Measurements from ENCODE around the gene AARS2.

Gene AARS2

GRCh38 chr6:44342489-44342888, 29.3 kb upstream of the AARS2 start, which contains the start of gene SPATS1:
Gene SPATS1, plus strand, starts transcription at chr6:44342650. Its CDS starts 446 bp downstream, at chr6:44343096.
- Histone ChIP-seq H3K27me3 (ENCODE audit: control insufficient read depth in 2 of 2, insufficient read depth in 2 of 2, low read length in 2 of 2) (peaks cover 16 to 33% of the 10 kb centered on the region in 2 donors), H3K4me1 (ENCODE audit: control insufficient read depth in 2 of 2, insufficient read depth in 2 of 2, low read length in 2 of 2) (no peaks in the 10 kb centered on the region), H3K4me3 (ENCODE audit: low read length in 2 of 2) (no peak within 1 kb of the TSS), H3K9me3 (ENCODE audit: control insufficient read depth in 2 of 2, low read length in 2 of 2) (no peaks in the 10 kb centered on the region), H3K36me3 (ENCODE audit: control insufficient read depth in 2 of 2, insufficient read depth in 2 of 2, low read length in 2 of 2) (no peaks in the 10 kb centered on the region), H3K27ac (ENCODE audit: low read depth in 2 of 2, low read length in 2 of 2) (no peak within 1 kb of the TSS), H3K9ac (ENCODE audit: low read depth in 1 of 2, low read length in 2 of 2) (no peak within 1 kb of the TSS)

GRCh38 chr6:44342052-44342451, 28.9 kb upstream of the AARS2 start:
- peaks cover 16 to 34% of the 10 kb centered on the region in 2 donors for H3K27me3 ChIP-seq (ENCODE audit: control insufficient read depth in 2 of 2, insufficient read depth in 2 of 2, low read length in 2 of 2)
- no peaks in the 10 kb centered on the region for H3K4me1 ChIP-seq (ENCODE audit: control insufficient read depth in 2 of 2, insufficient read depth in 2 of 2, low read length in 2 of 2)
- no peak overlapping the region for H3K27ac ChIP-seq (ENCODE audit: low read depth in 2 of 2, low read length in 2 of 2)
- no peak overlapping the region for H3K9ac ChIP-seq (ENCODE audit: low read depth in 1 of 2, low read length in 2 of 2)
- H3K36me3 ChIP-seq (ENCODE audit: control insufficient read depth in 2 of 2, insufficient read depth in 2 of 2, low read length in 2 of 2) = no peaks in the 10 kb centered on the region
- no peak overlapping the region for H3K4me3 ChIP-seq (ENCODE audit: low read length in 2 of 2)
- H3K9me3 ChIP-seq (ENCODE audit: control insufficient read depth in 2 of 2, low read length in 2 of 2) = no peaks in the 10 kb centered on the region

DNA sequence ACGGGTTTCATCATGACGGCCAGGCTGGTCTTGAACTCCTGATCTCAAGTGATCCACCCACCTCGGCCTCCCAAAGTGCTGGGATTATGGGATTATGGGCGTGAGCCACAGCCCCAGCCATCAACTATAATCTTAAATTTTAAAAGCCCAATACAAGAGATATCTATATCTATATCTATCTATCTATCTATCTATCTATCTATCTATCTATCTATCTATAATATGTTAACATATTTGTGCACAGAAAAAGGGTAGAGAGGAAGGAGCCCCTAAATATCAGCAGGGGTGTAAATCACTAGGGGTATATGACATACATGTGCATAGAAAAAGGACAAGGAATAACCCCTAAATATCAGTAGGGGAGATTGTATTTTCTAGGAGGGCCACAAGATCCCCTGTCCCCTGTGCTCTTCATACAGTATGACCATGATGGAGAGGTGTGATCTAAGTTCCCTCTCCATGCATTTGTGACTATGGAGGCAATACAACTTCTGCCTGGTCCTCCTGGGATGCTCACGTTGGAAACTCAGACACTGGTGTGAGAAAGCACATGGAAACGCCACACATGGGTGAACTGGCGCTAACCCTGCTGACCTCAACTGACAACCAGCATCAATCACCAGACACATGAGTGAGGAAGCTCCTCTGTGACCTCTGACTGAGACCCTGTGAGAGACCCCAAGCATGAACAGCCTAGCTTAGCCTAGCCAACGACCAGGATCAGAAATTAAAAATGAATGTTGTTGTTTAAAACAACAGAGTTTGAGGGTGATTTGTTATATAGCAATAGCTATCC, 28.1 kb upstream of the AARS2 start:
- Histone ChIP-seq H3K4me1 (ENCODE audit: control insufficient read depth in 2 of 2, insufficient read depth in 2 of 2, low read length in 2 of 2) (no peaks in the 10 kb centered on the region), H3K27ac (ENCODE audit: low read depth in 2 of 2, low read length in 2 of 2) (no peak overlapping the region), H3K36me3 (ENCODE audit: control insufficient read depth in 2 of 2, insufficient read depth in 2 of 2, low read length in 2 of 2) (no peaks in the 10 kb centered on the region), H3K27me3 (ENCODE audit: control insufficient read depth in 2 of 2, insufficient read depth in 2 of 2, low read length in 2 of 2) (peaks cover 16 to 34% of the 10 kb centered on the region in 2 donors), H3K9me3 (ENCODE audit: control insufficient read depth in 2 of 2, low read length in 2 of 2) (no peaks in the 10 kb centered on the region), H3K4me3 (ENCODE audit: low read length in 2 of 2) (no peak overlapping the region), H3K9ac (ENCODE audit: low read depth in 1 of 2, low read length in 2 of 2) (no peak overlapping the region)

DNA sequence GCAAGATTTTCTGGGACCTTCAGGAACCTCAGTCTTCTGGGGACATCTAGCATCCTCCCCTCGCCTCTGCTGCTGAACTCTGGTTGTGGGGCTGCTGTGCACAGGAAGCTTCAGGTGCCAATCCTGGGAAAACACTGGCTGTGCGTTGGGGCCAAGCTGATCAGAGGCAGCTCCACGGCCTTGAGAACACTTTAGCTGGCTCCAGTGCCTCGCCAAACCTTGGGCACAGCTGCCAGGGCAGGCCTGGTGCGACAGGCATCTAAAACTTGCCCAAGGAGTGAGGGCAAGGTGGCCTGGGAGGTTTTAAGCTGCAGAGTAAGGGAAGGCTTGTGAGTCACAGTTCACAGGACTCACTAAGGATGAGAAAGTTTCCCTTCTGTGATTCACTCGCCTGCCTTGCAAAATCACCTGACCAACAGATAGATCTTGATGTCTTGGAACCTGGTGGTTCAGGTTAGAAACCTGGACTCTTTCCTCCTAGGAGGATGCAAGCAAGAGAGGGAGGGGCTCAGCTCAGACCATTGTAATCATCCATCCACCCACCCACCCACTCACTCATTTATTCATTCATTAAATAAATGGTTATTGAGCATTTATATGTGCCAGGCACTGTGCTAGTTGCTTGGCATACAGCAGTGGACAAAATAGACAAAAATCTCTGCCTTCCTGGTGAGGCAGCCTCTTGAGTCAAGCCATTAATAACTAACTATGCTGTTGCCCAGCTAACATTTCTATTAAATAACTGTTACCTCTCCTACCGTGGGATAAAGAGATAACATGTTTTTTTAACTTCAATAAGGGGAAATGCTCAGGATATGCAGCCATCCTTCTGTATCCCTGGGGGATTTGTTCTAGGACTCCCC, 26.8 kb upstream of the AARS2 start:
- Histone ChIP-seq H3K27ac (ENCODE audit: low read depth in 2 of 2, low read length in 2 of 2) (no peak overlapping the region), H3K9me3 (ENCODE audit: control insufficient read depth in 2 of 2, low read length in 2 of 2) (no peaks in the 10 kb centered on the region), H3K9ac (ENCODE audit: low read depth in 1 of 2, low read length in 2 of 2) (no peak overlapping the region)

DNA sequence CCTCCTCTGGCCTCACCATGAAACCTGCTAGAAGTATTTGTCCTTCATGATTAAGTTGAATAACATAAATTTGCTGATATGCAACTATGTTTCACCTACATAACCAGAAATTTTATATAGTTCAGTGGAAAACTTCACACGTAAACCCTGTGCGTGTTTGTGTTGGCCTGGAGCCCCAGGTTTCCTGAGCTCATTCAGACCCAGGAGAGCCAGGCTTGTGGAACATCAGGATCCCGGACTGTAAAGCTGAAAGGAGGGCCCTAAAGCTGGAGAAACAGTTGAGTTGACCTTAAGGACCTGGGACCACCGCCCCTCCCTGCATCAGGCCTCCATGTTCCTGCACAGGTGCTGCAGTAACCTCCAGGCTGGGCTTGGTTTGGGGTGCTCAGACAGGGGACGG, 26.2 kb upstream of the AARS2 start:
- Histone ChIP-seq H3K9ac (ENCODE audit: low read depth in 1 of 2, low read length in 2 of 2) (no peak overlapping the region), H3K4me3 (ENCODE audit: low read length in 2 of 2) (no peak overlapping the region), H3K9me3 (ENCODE audit: control insufficient read depth in 2 of 2, low read length in 2 of 2) (no peaks in the 10 kb centered on the region), H3K27ac (ENCODE audit: low read depth in 2 of 2, low read length in 2 of 2) (no peak overlapping the region), H3K27me3 (ENCODE audit: control insufficient read depth in 2 of 2, insufficient read depth in 2 of 2, low read length in 2 of 2) (peaks cover 11 to 31% of the 10 kb centered on the region in 2 donors), H3K36me3 (ENCODE audit: control insufficient read depth in 2 of 2, insufficient read depth in 2 of 2, low read length in 2 of 2) (no peaks in the 10 kb centered on the region), H3K4me1 (ENCODE audit: control insufficient read depth in 2 of 2, insufficient read depth in 2 of 2, low read length in 2 of 2) (no peaks in the 10 kb centered on the region)

More for the DNA sequence above, 26.8 kb upstream of the AARS2 start:
- Histone ChIP-seq H3K27me3 (ENCODE audit: control insufficient read depth in 2 of 2, insufficient read depth in 2 of 2, low read length in 2 of 2) (peaks cover 15 to 31% of the 10 kb centered on the region in 2 donors), H3K36me3 (ENCODE audit: control insufficient read depth in 2 of 2, insufficient read depth in 2 of 2, low read length in 2 of 2) (no peaks in the 10 kb centered on the region), H3K4me1 (ENCODE audit: control insufficient read depth in 2 of 2, insufficient read depth in 2 of 2, low read length in 2 of 2) (no peaks in the 10 kb centered on the region), H3K4me3 (ENCODE audit: low read length in 2 of 2) (no peak overlapping the region)

GRCh38 chr6:44338228-44339122, 25.3 kb upstream of the AARS2 start:
- Histone ChIP-seq H3K36me3 (ENCODE audit: control insufficient read depth in 2 of 2, insufficient read depth in 2 of 2, low read length in 2 of 2) (no peaks in the 10 kb centered on the region), H3K27me3 (ENCODE audit: control insufficient read depth in 2 of 2, insufficient read depth in 2 of 2, low read length in 2 of 2) (peaks cover 7 to 23% of the 10 kb centered on the region in 2 donors), H3K4me3 (ENCODE audit: low read length in 2 of 2) (no peak overlapping the region), H3K9ac (ENCODE audit: low read depth in 1 of 2, low read length in 2 of 2) (no peak overlapping the region), H3K27ac (ENCODE audit: low read depth in 2 of 2, low read length in 2 of 2) (no peak overlapping the region), H3K4me1 (ENCODE audit: control insufficient read depth in 2 of 2, insufficient read depth in 2 of 2, low read length in 2 of 2) (no peaks in the 10 kb centered on the region), H3K9me3 (ENCODE audit: control insufficient read depth in 2 of 2, low read length in 2 of 2) (no peaks in the 10 kb centered on the region)

GRCh38 chr6:44335631-44336030, 22.5 kb upstream of the AARS2 start:
- no peaks in the 10 kb centered on the region for H3K4me1 ChIP-seq (ENCODE audit: control insufficient read depth in 2 of 2, insufficient read depth in 2 of 2, low read length in 2 of 2)
- peaks cover 4 to 11% of the 10 kb centered on the region in 2 donors for H3K27me3 ChIP-seq (ENCODE audit: control insufficient read depth in 2 of 2, insufficient read depth in 2 of 2, low read length in 2 of 2)
- no peak overlapping the region for H3K27ac ChIP-seq (ENCODE audit: low read depth in 2 of 2, low read length in 2 of 2)
- no peaks in the 10 kb centered on the region for H3K36me3 ChIP-seq (ENCODE audit: control insufficient read depth in 2 of 2, insufficient read depth in 2 of 2, low read length in 2 of 2)
- H3K4me3 ChIP-seq (ENCODE audit: low read length in 2 of 2) = no peak overlapping the region
- no peaks in the 10 kb centered on the region for H3K9me3 ChIP-seq (ENCODE audit: control insufficient read depth in 2 of 2, low read length in 2 of 2)
- H3K9ac ChIP-seq (ENCODE audit: low read depth in 1 of 2, low read length in 2 of 2) = no peak overlapping the region

DNA sequence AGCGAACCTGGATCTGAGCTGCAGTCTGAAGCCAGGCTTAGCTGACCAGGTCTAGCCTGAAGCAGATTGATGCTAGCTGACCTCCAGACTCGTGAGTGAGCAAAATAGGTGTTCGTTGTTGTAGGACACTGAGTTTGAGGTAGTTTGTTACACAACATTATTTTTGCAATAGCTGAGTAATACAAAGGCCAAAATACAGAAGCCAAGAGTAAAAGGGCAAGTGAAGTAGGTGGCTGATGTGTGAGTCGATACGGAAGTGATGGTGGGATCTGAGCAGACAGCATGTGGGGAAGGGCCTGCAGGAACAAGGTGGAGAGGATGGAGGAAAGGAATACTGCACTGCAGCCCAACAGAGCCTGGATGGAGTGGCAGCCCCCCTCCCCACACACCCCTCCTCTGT, 20.8 kb upstream of the AARS2 start:
- Histone ChIP-seq H3K36me3 (ENCODE audit: control insufficient read depth in 2 of 2, insufficient read depth in 2 of 2, low read length in 2 of 2) (no peaks in the 10 kb centered on the region), H3K9ac (ENCODE audit: low read depth in 1 of 2, low read length in 2 of 2) (no peak overlapping the region), H3K4me1 (ENCODE audit: control insufficient read depth in 2 of 2, insufficient read depth in 2 of 2, low read length in 2 of 2) (no peaks in the 10 kb centered on the region), H3K9me3 (ENCODE audit: control insufficient read depth in 2 of 2, low read length in 2 of 2) (no peaks in the 10 kb centered on the region), H3K27ac (ENCODE audit: low read depth in 2 of 2, low read length in 2 of 2) (no peak overlapping the region), H3K4me3 (ENCODE audit: low read length in 2 of 2) (no peak overlapping the region), H3K27me3 (ENCODE audit: control insufficient read depth in 2 of 2, insufficient read depth in 2 of 2, low read length in 2 of 2) (peaks cover 9 to 10% of the 10 kb centered on the region in 2 donors)

GRCh38 chr6:44333273-44333919, 20.2 kb upstream of the AARS2 start:
- Histone ChIP-seq H3K27me3 (ENCODE audit: control insufficient read depth in 2 of 2, insufficient read depth in 2 of 2, low read length in 2 of 2) (peaks cover 9 to 10% of the 10 kb centered on the region in 2 donors), H3K4me1 (ENCODE audit: control insufficient read depth in 2 of 2, insufficient read depth in 2 of 2, low read length in 2 of 2) (no peaks in the 10 kb centered on the region), H3K4me3 (ENCODE audit: low read length in 2 of 2) (no peak overlapping the region), H3K9me3 (ENCODE audit: control insufficient read depth in 2 of 2, low read length in 2 of 2) (no peaks in the 10 kb centered on the region), H3K27ac (ENCODE audit: low read depth in 2 of 2, low read length in 2 of 2) (no peak overlapping the region), H3K9ac (ENCODE audit: low read depth in 1 of 2, low read length in 2 of 2) (no peak overlapping the region), H3K36me3 (ENCODE audit: control insufficient read depth in 2 of 2, insufficient read depth in 2 of 2, low read length in 2 of 2) (no peaks in the 10 kb centered on the region)
